Pancreas (tissue), 10 donors: Measurements from ENCODE around the gene SEC22A. TPM values are rescaled to one million over a fixed set of nuclear protein-coding genes. Genes with fewer than 3 reads are reported as not detected.
A peak's percentile ranks its signal among the peaks of the same experiment; 100 is the strongest.

Experiments
- ATAC-seq, 4 donors: fragments of 200-7000 bp; cut with Tn5 transposase; one replicate each; pipeline versions ENCODE4 v1.8.0 to v1.9.1; 2020; ENCODE audit warnings: mild to moderate bottlenecking in 4 of 4, moderate library complexity in 4 of 4
- DNase-seq, 6 donors: peaks; one replicate each; pipeline ENCODE4 v3.0.0-alpha.2; 2020
- FAIRE-seq: peaks from 2 replicates; lab custom pipeline; 2012; peaks lifted over from hg19 to GRCh38; lab: Jason Lieb, UNC
- H3K27ac ChIP-seq, 4 donors: fragments of 200-600 bp; sonication (generic); 1 replicate in 3 of 4; 2 replicates in 1 of 4; pipeline versions ENCODE4 v1.5.0 to v1.8.0; 2020
- H3K27me3 ChIP-seq, 4 donors: fragments of 200-600 bp; one replicate each; pipeline ENCODE4 v1.8.0; 2021
- H3K36me3 ChIP-seq, 3 donors: fragments of 200-600 bp; sonication (generic) in 1 of 3; one replicate each; pipeline versions ENCODE4 v1.5.0 to v1.8.0; 2020 to 2021
- H3K4me1 ChIP-seq, 3 donors: fragments of 200-600 bp; one replicate each; pipeline ENCODE4 v1.8.0; 2021
- H3K4me3 ChIP-seq, 4 donors: fragments of 200-600 bp; sonication (generic) in 2 of 4; one replicate each; pipeline versions ENCODE4 v1.5.0 to v1.8.0; 2020 to 2021
- H3K9me3 ChIP-seq, 4 donors: fragments of 200-600 bp; one replicate each; pipeline ENCODE4 v1.8.0; 2021
- CTCF ChIP-seq, 4 donors: fragments of 200-600 bp; sonication (generic) in 3 of 4; IDR thresholded peaks; one replicate each; pipeline versions ENCODE4 v1.5.0 to v1.8.0; 2021; ENCODE audit warnings: antibody characterized with exemption in 4 of 4
- WGBS, 2 donors: extraction: QIAGEN DNeasy Blood & Tissue Kit; methylation state at CpG; one replicate each; pipeline ENCODE4 v1.1.7; 2013; 5-methylcytosine and 5-hydroxymethylcytosine counted together
- intact Hi-C, 3 donors: fragments of 100-400 bp; cut with DNase I; formaldehyde crosslinking; loops; one replicate each; pipeline versions ENCODE4 v1.11.1 to v1.14.2; 2022
- polyA plus RNA-seq, 2 donors: library from polyadenylated mRNA; stranded (reverse); fragments of 200-250 nt; gene quantifications; one replicate each; pipeline ENCODE4 v1.2.3, GENCODE V29; 2013
- total RNA-seq, 6 donors: library from RNA; stranded (reverse); fragmentation: NEBNext Ultra II Directional in 4 of 6; extraction: Animal tissue kit (Norgen Biotek cat#: 25700) in 4 of 6; gene quantifications; one replicate each; pipeline versions ENCODE4 v1.2.1 to v1.2.4, GENCODE V29; 2021 to 2023
- donor health status: healthy with polysubstance abuse.
- donor health status: DM: no; HTN: no; CAD: no; lungs with moderate emphysema.
- donor health status: DM: no; HTN: no; CAD: no.
- donor health status: control.
- donor health status: control.
- donor health status: Bipolar disorder and iron deficiency.
- donor health status: DM: yes; HTN: yes; CAD: no.
- donor health status: DM: no; HTN: no; CAD: no.
- donor health status: DM: no; HTN: no; CAD: no.
- donor health status: DM: yes; HTN: yes; CAD: no.

The SEC22A gene
- total and polyA plus RNA-seq, 8 donors, result 3.3 to 12.5 (median 7.2) TPM

GRCh38 chr3:123246866-123247265 lies 45.1 kb downstream of the SEC22A start:
- intact Hi-C loops, result no loop called here
- Histone ChIP-seq H3K4me1 (peaks cover 0 to 6% (median 0%) of the 10 kb centered on the region in 3 donors), H3K4me3 (no peak overlapping the region), H3K27me3 (no peaks in the 10 kb centered on the region), H3K9me3 (no peaks in the 10 kb centered on the region), H3K36me3 (peaks cover 0 to 3% (median 0%) of the 10 kb centered on the region in 3 donors), H3K27ac (no peak overlapping the region)
- 28 to 32% methylated on average over 3 of the region's 3 CpGs for WGBS, 2 donors
- no peak for TF ChIP-seq CTCF (IDR thresholded peaks at IDR 0.05)
- ATAC-seq (no peak), DNase-seq (no peak), FAIRE-seq (no peak)

GRCh38 chr3:123256256-123256655 lies 54.5 kb downstream of the SEC22A start:
- no peak for FAIRE-seq
- H3K27me3 ChIP-seq, result no peaks in the 10 kb centered on the region
- no peak for TF ChIP-seq CTCF (IDR thresholded peaks at IDR 0.05)
- H3K9me3 ChIP-seq, result no peaks in the 10 kb centered on the region
- no peak for ATAC-seq
- DNase-seq, result no peak
- WGBS, 2 donors, result 75 to 79% methylated on average over 2 of the region's 2 CpGs
- intact Hi-C loops, result loop anchor here in 1 of 3 donors (10.0 kb wide), 1 partner anchor 311 kb away; no protein-coding TSS in a partner anchor
- H3K4me3 ChIP-seq, result no peak overlapping the region
- H3K4me1 ChIP-seq, result no peaks in the 10 kb centered on the region
- no peak overlapping the region for H3K27ac ChIP-seq
- H3K36me3 ChIP-seq, result no peaks in the 10 kb centered on the region

- no peak overlapping the region for H3K4me3 ChIP-seq
- H3K27me3 ChIP-seq, result no peaks in the 10 kb centered on the region
- no peak overlapping the region for H3K27ac ChIP-seq
- intact Hi-C loops, result loop anchor here in 1 of 3 donors (10.0 kb wide), 1 partner anchor 314 kb away; no protein-coding TSS in a partner anchor
- no peak for FAIRE-seq
- H3K36me3 ChIP-seq, result no peaks in the 10 kb centered on the region
- ATAC-seq, result no peak
- TF ChIP-seq CTCF (IDR thresholded peaks at IDR 0.05), result no peak
- no peak for DNase-seq
- H3K4me1 ChIP-seq, result no peaks in the 10 kb centered on the region
- H3K9me3 ChIP-seq, result no peaks in the 10 kb centered on the region
These were observed 56.6 kb downstream of the SEC22A start for GRCh38 chr3:123258359-123258758.

DNA sequence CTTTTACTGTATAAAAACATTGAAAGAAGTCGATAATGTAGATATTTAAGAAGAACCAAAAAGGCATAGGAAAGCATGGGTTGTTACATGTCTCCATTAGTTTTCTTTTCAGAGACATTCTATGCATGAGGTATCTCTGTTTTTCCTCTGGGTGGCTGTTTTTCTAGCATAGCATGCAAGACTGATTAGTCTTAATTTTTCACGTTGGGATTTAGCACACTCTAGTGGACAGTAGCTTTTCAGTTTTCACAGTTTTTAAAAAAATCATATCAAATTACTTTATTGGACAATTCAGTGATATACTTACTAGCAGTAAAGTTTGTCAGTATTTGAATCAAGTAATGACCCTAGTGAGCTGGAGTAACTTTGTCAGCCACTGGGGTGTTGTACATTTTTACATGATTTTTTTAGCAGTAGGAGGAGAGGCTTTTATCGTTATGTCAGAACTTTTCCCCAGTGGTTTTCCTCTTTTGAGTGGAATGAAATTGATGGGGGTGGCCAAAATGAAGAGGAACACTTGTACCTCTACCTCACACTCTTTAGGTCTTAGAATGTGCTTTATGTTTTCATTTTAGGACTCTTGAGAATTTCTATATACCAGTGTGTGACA lies 57.2 kb downstream of the SEC22A start:
- DNase-seq, result no peak
- Histone ChIP-seq H3K36me3 (no peaks in the 10 kb centered on the region), H3K9me3 (no peaks in the 10 kb centered on the region), H3K27ac (no peak overlapping the region), H3K4me3 (no peak overlapping the region), H3K27me3 (no peaks in the 10 kb centered on the region), H3K4me1 (no peaks in the 10 kb centered on the region)
- 48 to 53% methylated on average over 3 of the region's 3 CpGs for WGBS, 2 donors
- peak; percentile 78 for FAIRE-seq
- intact Hi-C loops, result loop anchor here in 1 of 3 donors (10.0 kb wide), 1 partner anchor 314 kb away; no protein-coding TSS in a partner anchor
- peak; percentile 18 to 41 (median 32) for TF ChIP-seq CTCF (IDR thresholded peaks at IDR 0.05)
- peak; percentile 73 to 91 (median 86) for ATAC-seq

DNA sequence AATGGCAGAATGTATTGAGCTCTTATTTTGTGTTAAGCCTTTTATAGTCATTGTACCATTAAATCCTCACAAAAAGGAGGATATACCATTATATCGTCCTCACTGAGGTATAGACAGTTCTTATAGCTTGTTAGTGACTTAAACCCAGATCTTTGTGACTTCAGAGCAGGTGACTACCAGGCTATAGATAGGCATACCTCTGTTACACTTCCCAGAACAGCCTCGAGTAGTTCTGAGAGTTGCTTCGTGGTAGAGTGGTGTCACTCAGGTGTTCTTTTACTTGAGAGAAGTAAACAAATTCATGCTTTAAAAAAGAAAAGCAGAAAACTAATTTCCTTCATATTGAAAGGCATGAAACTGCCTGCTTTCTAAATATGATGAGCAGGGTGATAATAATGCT lies 59.9 kb downstream of the SEC22A start:
- no peak for ATAC-seq
- intact Hi-C loops, result no loop called here
- no peaks in the 10 kb centered on the region for H3K36me3 ChIP-seq
- no peak for TF ChIP-seq CTCF (IDR thresholded peaks at IDR 0.05)
- no peaks in the 10 kb centered on the region for H3K9me3 ChIP-seq
- H3K27ac ChIP-seq, result no peak overlapping the region
- H3K4me1 ChIP-seq, result no peaks in the 10 kb centered on the region
- no peak for FAIRE-seq
- H3K4me3 ChIP-seq, result no peak overlapping the region
- DNase-seq, result no peak
- WGBS, 2 donors, result 80 to 89% methylated on average over 3 of the region's 3 CpGs
- H3K27me3 ChIP-seq, result no peaks in the 10 kb centered on the region
